ENCODE results near the gene LPP. TPM values are rescaled to one million over a fixed set of nuclear protein-coding genes. Genes with fewer than 3 reads are reported as not detected.
A peak's percentile ranks its signal among the peaks of the same experiment; 100 is the strongest.

Gene LPP
- total RNA-seq, 1 experiment from 2014 or later = 264 TPM

DNA sequence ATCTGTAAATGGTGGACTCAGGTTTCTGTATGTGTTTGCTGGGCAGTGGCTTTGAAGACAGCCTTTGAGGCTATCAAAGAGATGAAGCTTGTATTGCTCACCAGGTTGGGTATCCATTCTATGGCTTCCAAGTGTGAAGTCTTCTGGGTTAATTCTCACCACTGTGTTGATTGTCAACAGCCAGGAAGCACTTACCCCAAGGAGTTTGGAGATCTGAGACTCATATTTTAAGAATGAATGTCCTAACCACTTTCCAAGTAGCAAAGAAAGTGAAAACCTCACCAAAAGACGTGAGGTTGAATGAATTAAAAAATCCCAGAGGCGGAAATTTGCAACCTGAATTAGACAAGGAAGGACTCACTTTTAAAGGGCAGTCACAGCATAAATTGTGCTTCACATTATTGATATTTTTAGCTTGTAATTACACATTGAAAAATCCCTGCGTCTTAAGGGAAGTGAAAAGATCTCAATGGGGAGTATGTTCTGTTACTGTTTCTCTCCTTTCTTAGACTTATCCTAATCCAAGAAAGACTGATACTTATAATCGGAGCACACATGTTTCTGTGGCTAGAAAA lies 713.8 kb downstream of the LPP start:
- H3K36me3 Mint-ChIP-seq (ENCODE audit: insufficient read depth, unreplicated experiment) = no peaks in the 10 kb centered on the region
- no peaks in the 10 kb centered on the region for H3K27me3 Mint-ChIP-seq (ENCODE audit: unreplicated experiment)
- CTCF ChIA-PET = interaction anchor here (1.2 kb wide), 1 partner anchor 16 kb away, joined by 3 read pairs; no protein-coding TSS in a partner anchor
- TF ChIP-seq, protein P1, sequence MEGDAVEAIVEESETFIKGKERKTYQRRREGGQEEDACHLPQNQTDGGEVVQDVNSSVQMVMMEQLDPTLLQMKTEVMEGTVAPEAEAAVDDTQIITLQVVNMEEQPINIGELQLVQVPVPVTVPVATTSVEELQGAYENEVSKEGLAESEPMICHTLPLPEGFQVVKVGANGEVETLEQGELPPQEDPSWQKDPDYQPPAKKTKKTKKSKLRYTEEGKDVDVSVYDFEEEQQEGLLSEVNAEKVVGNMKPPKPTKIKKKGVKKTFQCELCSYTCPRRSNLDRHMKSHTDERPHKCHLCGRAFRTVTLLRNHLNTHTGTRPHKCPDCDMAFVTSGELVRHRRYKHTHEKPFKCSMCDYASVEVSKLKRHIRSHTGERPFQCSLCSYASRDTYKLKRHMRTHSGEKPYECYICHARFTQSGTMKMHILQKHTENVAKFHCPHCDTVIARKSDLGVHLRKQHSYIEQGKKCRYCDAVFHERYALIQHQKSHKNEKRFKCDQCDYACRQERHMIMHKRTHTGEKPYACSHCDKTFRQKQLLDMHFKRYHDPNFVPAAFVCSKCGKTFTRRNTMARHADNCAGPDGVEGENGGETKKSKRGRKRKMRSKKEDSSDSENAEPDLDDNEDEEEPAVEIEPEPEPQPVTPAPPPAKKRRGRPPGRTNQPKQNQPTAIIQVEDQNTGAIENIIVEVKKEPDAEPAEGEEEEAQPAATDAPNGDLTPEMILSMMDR (IDR thresholded peaks at IDR 0.05; ENCODE audit: unreplicated experiment) = no peak
- H3K4me3 Mint-ChIP-seq (ENCODE audit: low read depth, unreplicated experiment) = no peak overlapping the region
- no peak for DNase-seq
- intact Hi-C loops (cut with micrococcal nuclease; ENCODE audit: unreplicated experiment) = no loop called here
- H3K27ac Mint-ChIP-seq (ENCODE audit: unreplicated experiment) = no peak overlapping the region
- no peaks in the 10 kb centered on the region for H3K9me3 Mint-ChIP-seq (ENCODE audit: low read depth, unreplicated experiment)
- TSS peak; percentile 11 for BruUV-seq (replicated peaks)
- H3K4me1 Mint-ChIP-seq (ENCODE audit: low read depth, unreplicated experiment) = no peaks in the 10 kb centered on the region

DNA sequence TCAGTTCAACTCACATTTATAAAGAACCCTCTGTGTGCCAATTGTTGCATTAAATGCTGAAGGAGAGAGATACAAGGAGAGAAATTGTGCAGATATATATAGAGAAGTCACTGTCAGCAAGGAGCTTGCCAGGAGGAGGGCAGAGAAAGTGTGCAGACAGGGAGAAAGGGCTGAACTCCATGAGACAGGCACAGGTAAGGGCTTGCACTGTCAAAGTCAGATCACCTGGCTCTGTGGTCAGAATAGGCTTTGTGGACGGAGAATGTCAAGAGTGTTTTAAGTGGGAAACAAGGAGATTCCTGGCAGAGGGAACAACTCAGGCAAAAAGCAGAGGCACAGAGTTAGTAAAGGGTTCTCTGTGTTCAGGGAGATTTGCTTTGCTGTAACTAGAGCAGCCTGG lies 714.8 kb downstream of the LPP start:
- H3K4me1 Mint-ChIP-seq (ENCODE audit: low read depth, unreplicated experiment) = no peaks in the 10 kb centered on the region
- no peak overlapping the region for H3K27ac Mint-ChIP-seq (ENCODE audit: unreplicated experiment)
- H3K36me3 Mint-ChIP-seq (ENCODE audit: insufficient read depth, unreplicated experiment) = no peaks in the 10 kb centered on the region
- CTCF ChIA-PET = no interaction called here
- TF ChIP-seq, protein P1 (IDR thresholded peaks at IDR 0.05; ENCODE audit: unreplicated experiment) = no peak
- H3K9me3 Mint-ChIP-seq (ENCODE audit: low read depth, unreplicated experiment) = no peaks in the 10 kb centered on the region
- intact Hi-C loops (cut with micrococcal nuclease; ENCODE audit: unreplicated experiment) = no loop called here
- no peaks in the 10 kb centered on the region for H3K27me3 Mint-ChIP-seq (ENCODE audit: unreplicated experiment)
- BruUV-seq (replicated peaks) = no TSS peak
- no peak overlapping the region for H3K4me3 Mint-ChIP-seq (ENCODE audit: low read depth, unreplicated experiment)
- DNase-seq = no peak

DNA sequence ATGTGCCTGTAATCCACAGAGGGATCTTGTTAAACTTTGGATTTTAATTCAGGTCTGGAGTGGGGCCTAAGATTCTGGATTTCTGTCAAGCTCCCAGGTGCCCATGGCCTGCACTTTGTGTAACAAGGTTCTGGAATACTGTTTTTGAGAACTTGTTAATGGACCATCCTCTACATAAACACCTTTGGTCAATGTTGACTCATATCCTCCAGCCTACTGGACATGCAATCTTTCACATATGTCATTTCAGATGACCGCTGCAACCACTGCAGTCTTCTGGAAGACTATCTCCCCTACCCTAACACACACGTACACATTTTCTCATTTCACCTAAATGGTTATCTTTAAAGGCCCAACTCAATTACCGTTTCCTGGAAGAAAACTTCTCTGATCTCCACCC lies 715.7 kb downstream of the LPP start:
- H3K9me3 Mint-ChIP-seq (ENCODE audit: low read depth, unreplicated experiment) = no peaks in the 10 kb centered on the region
- H3K4me3 Mint-ChIP-seq (ENCODE audit: low read depth, unreplicated experiment) = no peak overlapping the region
- TF ChIP-seq, protein P1 (IDR thresholded peaks at IDR 0.05; ENCODE audit: unreplicated experiment) = no peak
- no peaks in the 10 kb centered on the region for H3K36me3 Mint-ChIP-seq (ENCODE audit: insufficient read depth, unreplicated experiment)
- no TSS peak for BruUV-seq (replicated peaks)
- intact Hi-C loops (cut with micrococcal nuclease; ENCODE audit: unreplicated experiment) = no loop called here
- DNase-seq = no peak
- no peaks in the 10 kb centered on the region for H3K27me3 Mint-ChIP-seq (ENCODE audit: unreplicated experiment)
- no peak overlapping the region for H3K27ac Mint-ChIP-seq (ENCODE audit: unreplicated experiment)
- H3K4me1 Mint-ChIP-seq (ENCODE audit: low read depth, unreplicated experiment) = no peaks in the 10 kb centered on the region
- CTCF ChIA-PET = interaction anchor here (0.6 kb wide), 1 partner anchor 1436 kb away, joined by 4 read pairs; no protein-coding TSS in a partner anchor

DNA sequence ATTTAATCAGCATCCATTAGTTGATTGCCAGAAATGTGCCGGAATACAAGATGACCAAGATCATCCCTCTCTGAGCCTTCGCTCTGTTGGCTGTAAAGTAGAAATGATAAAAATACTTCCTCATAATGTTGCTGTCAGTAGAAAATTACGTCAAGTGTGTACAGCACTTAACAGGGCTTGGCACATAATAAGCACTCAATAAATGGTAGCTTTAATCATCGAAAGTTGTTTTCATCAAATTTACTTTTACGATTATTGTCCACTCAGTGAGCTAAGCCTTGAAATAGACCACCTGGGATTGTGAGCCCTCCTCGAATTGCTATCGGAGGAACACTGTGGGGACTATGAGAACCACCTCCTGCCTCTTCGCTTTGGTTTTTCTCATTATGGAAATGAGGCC lies 716.5 kb downstream of the LPP start:
- no peaks in the 10 kb centered on the region for H3K27me3 Mint-ChIP-seq (ENCODE audit: unreplicated experiment)
- TF ChIP-seq, protein P1 (IDR thresholded peaks at IDR 0.05; ENCODE audit: unreplicated experiment) = no peak
- no TSS peak for BruUV-seq (replicated peaks)
- no peaks in the 10 kb centered on the region for H3K4me1 Mint-ChIP-seq (ENCODE audit: low read depth, unreplicated experiment)
- CTCF ChIA-PET = interaction anchor here (0.6 to 0.8 kb wide), 2 partner anchors 11 to 114 kb away, joined by 3 read pairs; no protein-coding TSS in a partner anchor
- intact Hi-C loops (cut with micrococcal nuclease; ENCODE audit: unreplicated experiment) = no loop called here
- H3K9me3 Mint-ChIP-seq (ENCODE audit: low read depth, unreplicated experiment) = no peaks in the 10 kb centered on the region
- no peak overlapping the region for H3K4me3 Mint-ChIP-seq (ENCODE audit: low read depth, unreplicated experiment)
- DNase-seq = no peak
- H3K36me3 Mint-ChIP-seq (ENCODE audit: insufficient read depth, unreplicated experiment) = no peaks in the 10 kb centered on the region
- no peak overlapping the region for H3K27ac Mint-ChIP-seq (ENCODE audit: unreplicated experiment)
